ENCODE measurements around the gene DPYD.

DPYD gene

DNA sequence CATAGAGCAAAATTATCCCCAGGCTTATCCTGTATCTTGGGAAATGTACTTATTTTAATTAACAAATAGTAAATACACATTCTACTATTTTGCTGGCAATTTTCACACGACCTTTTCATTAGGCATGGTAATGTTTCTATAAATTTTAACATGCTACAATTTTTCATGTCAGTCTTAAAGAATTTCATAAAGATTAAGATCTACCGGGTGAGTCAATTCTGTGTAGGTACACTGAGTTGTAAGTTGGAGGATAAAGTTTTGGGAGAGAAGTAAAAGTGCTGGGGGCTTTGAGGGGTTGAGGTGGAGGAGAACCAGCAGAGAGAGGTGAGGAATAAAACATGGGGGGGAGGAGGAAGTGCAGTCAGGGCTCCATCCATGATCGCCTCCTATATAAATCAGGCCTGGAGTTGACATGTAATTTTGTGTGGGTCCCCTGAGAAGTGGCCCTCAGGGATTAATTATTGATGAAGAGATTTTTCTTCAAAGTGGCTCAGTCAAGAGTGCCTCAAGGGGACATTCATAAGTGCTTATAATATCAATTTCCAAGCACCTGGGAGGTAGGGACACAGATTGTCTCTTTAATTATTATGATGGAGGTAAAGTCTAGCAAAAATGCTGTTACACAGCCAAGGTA is 7.2 kb downstream of the DPYD start:
- Histone ChIP-seq H3K27ac (ENCODE audit: low read depth, low read length) (no peak overlapping the region), H3K79me2 (ENCODE audit: insufficient read depth, low read length) (peaks cover 3% of the 10 kb centered on the region; the same call in 1 of the 2 replicates), H2AFZ (ENCODE audit: low read depth, low read length, severe bottlenecking) (no peak overlapping the region), H3K9ac (ENCODE audit: low read length) (no peak overlapping the region), H3K27me3 (ENCODE audit: low read length) (no peaks in the 10 kb centered on the region), H3K4me2 (ENCODE audit: low read depth, low read length, poor library complexity, severe bottlenecking) (no peak overlapping the region), H3K4me3 (ENCODE audit: insufficient read depth, low read length, poor library complexity, severe bottlenecking) (no peak overlapping the region), H3K9me2 (replicated peaks; ENCODE audit: insufficient read depth, low read length) (no peaks in the 10 kb centered on the region), H3F3A (ENCODE audit: insufficient read depth) (no peaks in the 10 kb centered on the region), H4K20me1 (ENCODE audit: low read depth, low read length) (peaks cover 6% of the 10 kb centered on the region), H3K36me3 (ENCODE audit: low read length) (no peaks in the 10 kb centered on the region), H3K9me3 (ENCODE audit: insufficient read depth, low read length) (no peaks in the 10 kb centered on the region)
- TF ChIP-seq EZH2phosphoT487 (conservative IDR thresholded peaks at IDR 0.05; ENCODE audit: low read length): no peak
- TF ChIP-seq, protein P1, sequence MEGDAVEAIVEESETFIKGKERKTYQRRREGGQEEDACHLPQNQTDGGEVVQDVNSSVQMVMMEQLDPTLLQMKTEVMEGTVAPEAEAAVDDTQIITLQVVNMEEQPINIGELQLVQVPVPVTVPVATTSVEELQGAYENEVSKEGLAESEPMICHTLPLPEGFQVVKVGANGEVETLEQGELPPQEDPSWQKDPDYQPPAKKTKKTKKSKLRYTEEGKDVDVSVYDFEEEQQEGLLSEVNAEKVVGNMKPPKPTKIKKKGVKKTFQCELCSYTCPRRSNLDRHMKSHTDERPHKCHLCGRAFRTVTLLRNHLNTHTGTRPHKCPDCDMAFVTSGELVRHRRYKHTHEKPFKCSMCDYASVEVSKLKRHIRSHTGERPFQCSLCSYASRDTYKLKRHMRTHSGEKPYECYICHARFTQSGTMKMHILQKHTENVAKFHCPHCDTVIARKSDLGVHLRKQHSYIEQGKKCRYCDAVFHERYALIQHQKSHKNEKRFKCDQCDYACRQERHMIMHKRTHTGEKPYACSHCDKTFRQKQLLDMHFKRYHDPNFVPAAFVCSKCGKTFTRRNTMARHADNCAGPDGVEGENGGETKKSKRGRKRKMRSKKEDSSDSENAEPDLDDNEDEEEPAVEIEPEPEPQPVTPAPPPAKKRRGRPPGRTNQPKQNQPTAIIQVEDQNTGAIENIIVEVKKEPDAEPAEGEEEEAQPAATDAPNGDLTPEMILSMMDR (IDR thresholded peaks at IDR 0.05; ENCODE audit: insufficient read depth, low read length, poor library complexity, severe bottlenecking): no peak

DNA sequence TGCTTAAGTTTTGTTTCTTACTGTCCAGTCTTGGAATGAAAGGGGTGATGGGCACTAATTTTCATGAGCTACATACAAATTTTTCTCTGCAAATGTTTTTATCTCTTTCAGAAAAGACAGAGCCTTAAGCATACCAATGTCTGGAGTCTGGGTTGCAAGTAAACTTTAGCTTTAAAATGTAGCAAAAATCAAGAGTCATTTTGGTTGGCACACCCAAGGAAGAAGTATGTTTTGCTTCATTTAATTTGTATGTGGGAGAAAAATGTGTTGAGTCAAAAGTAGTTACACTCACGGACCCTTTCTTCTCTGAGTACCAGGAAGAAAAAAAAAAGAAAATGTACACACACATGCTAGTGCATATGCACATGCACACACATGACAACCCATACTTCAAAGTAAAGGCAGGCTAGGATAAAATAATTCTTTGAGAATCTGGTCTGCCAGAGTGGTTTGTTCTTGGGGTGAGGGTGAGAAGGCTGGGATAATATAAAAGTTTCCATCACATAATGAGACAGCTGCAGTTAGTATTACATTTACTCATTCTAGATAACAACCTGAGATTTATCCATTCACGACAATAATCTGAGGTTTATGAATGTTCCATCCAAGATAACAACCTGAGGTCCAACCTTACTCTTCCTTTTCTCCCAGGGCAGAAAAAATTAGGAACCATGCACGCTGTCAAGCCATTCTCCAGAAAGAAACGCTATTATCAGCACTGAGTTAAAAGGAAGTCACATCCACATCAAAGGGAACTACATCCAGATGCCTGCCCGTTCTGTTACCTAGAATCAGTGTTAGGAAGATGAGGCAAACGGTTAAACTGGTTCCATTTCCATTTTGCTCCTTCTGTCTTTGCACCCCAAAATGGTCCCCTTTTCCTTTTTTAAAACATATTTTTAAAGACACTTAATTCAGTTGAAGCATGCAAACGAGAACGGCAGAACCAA is 9.3 kb downstream of the DPYD start:
- no peaks in the 10 kb centered on the region for H3F3A ChIP-seq (ENCODE audit: insufficient read depth)
- H3K27me3 ChIP-seq (ENCODE audit: low read length): no peaks in the 10 kb centered on the region
- H3K9me2 ChIP-seq (replicated peaks; ENCODE audit: insufficient read depth, low read length): no peaks in the 10 kb centered on the region
- peaks cover 6% of the 10 kb centered on the region for H4K20me1 ChIP-seq (ENCODE audit: low read depth, low read length)
- H3K9ac ChIP-seq (ENCODE audit: low read length): no peak overlapping the region
- no peak overlapping the region for H3K27ac ChIP-seq (ENCODE audit: low read depth, low read length)
- H3K4me3 ChIP-seq (ENCODE audit: insufficient read depth, low read length, poor library complexity, severe bottlenecking): no peak overlapping the region
- no peaks in the 10 kb centered on the region for H3K9me3 ChIP-seq (ENCODE audit: insufficient read depth, low read length)
- H3K79me2 ChIP-seq (ENCODE audit: insufficient read depth, low read length): no peaks in the 10 kb centered on the region; the same call in 1 of the 2 replicates
- H3K4me2 ChIP-seq (ENCODE audit: low read depth, low read length, poor library complexity, severe bottlenecking): no peak overlapping the region
- H2AFZ ChIP-seq (ENCODE audit: low read depth, low read length, severe bottlenecking): no peak overlapping the region
- TF ChIP-seq, protein P1 (IDR thresholded peaks at IDR 0.05; ENCODE audit: insufficient read depth, low read length, poor library complexity, severe bottlenecking): no peak
- no peak for TF ChIP-seq EZH2phosphoT487 (conservative IDR thresholded peaks at IDR 0.05; ENCODE audit: low read length)
- H3K36me3 ChIP-seq (ENCODE audit: low read length): no peaks in the 10 kb centered on the region

DNA sequence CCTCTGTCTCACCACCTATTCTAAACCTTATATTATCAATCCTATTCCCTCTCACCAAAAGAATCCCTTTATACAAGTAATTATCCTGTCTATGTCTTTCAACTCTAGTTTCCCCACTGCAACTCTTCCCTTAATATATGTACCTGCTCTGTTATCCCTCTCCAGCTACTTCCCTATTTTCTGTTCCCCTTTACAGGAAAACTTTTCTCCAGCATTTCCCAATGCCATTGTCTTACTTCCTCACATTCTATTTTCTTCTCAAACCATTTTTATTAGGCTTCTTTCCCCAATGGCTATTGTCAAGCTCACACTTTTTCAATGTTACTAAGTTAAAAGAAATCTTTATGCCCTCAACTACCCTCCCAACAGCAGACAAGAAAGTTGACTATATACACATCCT is 11.6 kb downstream of the DPYD start:
- H3K4me3 ChIP-seq (ENCODE audit: insufficient read depth, low read length, poor library complexity, severe bottlenecking): no peak overlapping the region
- H3K27ac ChIP-seq (ENCODE audit: low read depth, low read length): no peak overlapping the region
- no peak overlapping the region for H3K4me2 ChIP-seq (ENCODE audit: low read depth, low read length, poor library complexity, severe bottlenecking)
- H3F3A ChIP-seq (ENCODE audit: insufficient read depth): no peaks in the 10 kb centered on the region
- no peaks in the 10 kb centered on the region for H3K9me2 ChIP-seq (replicated peaks; ENCODE audit: insufficient read depth, low read length)
- TF ChIP-seq, protein P1 (IDR thresholded peaks at IDR 0.05; ENCODE audit: insufficient read depth, low read length, poor library complexity, severe bottlenecking): no peak
- TF ChIP-seq EZH2phosphoT487 (conservative IDR thresholded peaks at IDR 0.05; ENCODE audit: low read length): no peak
- H3K9me3 ChIP-seq (ENCODE audit: insufficient read depth, low read length): no peaks in the 10 kb centered on the region
- H4K20me1 ChIP-seq (ENCODE audit: low read depth, low read length): peaks cover 6% of the 10 kb centered on the region; the same call in 1 of the 2 replicates
- no peak overlapping the region for H3K9ac ChIP-seq (ENCODE audit: low read length)
- H3K36me3 ChIP-seq (ENCODE audit: low read length): no peaks in the 10 kb centered on the region
- H3K27me3 ChIP-seq (ENCODE audit: low read length): no peaks in the 10 kb centered on the region
- no peaks in the 10 kb centered on the region; the same call in 1 of the 2 replicates for H3K79me2 ChIP-seq (ENCODE audit: insufficient read depth, low read length)
- no peak overlapping the region for H2AFZ ChIP-seq (ENCODE audit: low read depth, low read length, severe bottlenecking)

All from SU-DHL-6 (cell line).